ENCODE results near the gene CAPN14.

The CAPN14 gene, protein sequence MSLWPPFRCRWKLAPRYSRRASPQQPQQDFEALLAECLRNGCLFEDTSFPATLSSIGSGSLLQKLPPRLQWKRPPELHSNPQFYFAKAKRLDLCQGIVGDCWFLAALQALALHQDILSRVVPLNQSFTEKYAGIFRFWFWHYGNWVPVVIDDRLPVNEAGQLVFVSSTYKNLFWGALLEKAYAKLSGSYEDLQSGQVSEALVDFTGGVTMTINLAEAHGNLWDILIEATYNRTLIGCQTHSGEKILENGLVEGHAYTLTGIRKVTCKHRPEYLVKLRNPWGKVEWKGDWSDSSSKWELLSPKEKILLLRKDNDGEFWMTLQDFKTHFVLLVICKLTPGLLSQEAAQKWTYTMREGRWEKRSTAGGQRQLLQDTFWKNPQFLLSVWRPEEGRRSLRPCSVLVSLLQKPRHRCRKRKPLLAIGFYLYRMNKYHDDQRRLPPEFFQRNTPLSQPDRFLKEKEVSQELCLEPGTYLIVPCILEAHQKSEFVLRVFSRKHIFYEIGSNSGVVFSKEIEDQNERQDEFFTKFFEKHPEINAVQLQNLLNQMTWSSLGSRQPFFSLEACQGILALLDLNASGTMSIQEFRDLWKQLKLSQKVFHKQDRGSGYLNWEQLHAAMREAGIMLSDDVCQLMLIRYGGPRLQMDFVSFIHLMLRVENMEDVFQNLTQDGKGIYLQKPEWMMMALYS

GRCh38 chr2:31217465-31218200 lies at the start of gene CAPN14:
CAPN14 (minus strand) TSS chr2:31217515; CDS start chr2:31205447, 12,068 bp downstream.
- no peak for DNase-seq

GRCh38 chr2:31266804-31267203 lies 49.5 kb upstream of the CAPN14 start:
- no peak for DNase-seq

DNA sequence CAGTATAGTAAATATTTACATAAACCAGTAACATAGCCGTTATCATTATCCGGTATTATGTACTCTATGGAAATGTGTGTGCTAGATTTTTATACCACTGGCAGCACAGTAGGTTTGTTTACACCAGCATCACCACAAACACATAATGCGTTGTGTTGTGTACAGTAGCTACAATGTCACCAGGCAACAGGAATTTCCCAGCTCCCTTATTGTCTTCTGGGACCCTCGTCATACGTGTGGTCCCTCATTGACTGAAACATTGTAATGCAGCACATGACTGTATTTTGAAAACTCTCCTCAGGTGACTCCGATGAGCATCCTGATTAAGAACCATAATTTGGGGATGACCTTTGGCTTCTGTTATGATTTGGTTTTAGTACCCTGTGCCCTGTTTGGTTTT lies 47.9 kb upstream of the CAPN14 start:
- no peak for DNase-seq

DNA sequence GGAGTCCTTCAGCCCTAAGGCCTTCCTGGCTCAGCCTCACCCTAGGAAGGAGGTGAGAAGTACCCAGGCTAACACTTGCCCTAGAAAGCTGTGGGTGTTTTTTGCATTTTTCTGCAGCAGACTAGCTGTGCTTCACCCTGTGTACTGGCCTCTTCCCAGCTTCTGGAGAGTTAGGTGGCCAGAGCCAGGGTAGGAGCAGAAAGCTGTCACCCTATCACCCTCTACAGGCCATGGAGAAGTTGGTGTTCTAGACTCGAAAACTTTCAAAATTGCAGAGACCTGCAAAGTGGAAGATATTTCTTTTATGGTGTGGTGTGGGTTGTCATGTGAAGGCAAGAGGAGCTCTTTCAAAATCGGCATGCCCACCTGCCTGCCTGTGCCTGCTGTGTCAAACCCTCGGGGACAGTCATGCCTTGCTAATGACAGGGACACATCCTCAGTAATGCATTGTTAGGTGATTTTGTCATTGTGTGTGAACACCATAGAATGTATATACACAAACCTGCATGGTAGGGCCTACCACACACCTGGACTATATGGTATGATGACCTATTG lies 46.4 kb upstream of the CAPN14 start:
- no peak for DNase-seq

GRCh38 chr2:31260870-31261269 lies 43.6 kb upstream of the CAPN14 start:
- peak in 5 of 14 donors; percentile 17 to 38 (median 19) for DNase-seq

GRCh38 chr2:31259075-31259474 lies 41.8 kb upstream of the CAPN14 start:
- no peak for DNase-seq

- DNase-seq = no peak
Observed at GRCh38 chr2:31258351-31258750, 41.0 kb upstream of the CAPN14 start.

DNA sequence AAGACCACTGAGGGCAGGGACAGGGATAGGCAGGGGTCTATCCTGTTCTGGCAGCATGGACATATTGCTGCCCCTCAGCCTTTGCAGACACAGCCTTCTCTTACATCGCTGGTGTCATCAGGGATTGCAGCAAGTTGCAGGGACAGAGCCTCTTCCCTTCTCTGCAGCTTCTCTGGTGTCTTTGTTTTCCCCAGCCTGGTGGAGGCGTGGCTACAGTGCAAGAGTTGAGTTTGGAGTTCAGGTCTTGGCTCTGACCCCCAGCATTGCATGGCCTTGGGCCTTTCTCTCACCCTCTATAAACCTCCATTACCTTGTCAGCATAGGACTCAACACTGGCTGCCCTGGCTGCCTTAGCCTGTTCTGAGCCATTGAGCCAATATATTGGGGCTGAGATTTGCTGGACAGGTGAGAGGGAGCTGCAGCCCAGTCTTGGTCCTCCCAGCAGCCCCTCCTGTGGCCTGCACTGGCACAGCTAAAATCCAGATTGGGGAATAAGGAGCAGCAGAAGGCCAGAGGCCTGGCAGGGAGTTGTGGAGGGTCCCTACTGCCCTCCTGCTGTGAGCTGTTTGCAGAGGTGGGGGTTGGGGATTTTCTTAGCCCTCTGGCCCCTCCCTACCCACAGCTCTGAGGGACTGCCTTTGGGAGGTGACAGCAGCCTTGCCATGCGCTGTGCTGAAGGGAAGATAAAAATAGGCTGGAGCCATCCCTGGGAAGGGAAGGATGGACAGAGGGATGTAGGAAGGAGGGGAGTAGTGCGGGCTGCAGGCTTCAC lies 39.5 kb upstream of the CAPN14 start:
- DNase-seq = no peak

DNA sequence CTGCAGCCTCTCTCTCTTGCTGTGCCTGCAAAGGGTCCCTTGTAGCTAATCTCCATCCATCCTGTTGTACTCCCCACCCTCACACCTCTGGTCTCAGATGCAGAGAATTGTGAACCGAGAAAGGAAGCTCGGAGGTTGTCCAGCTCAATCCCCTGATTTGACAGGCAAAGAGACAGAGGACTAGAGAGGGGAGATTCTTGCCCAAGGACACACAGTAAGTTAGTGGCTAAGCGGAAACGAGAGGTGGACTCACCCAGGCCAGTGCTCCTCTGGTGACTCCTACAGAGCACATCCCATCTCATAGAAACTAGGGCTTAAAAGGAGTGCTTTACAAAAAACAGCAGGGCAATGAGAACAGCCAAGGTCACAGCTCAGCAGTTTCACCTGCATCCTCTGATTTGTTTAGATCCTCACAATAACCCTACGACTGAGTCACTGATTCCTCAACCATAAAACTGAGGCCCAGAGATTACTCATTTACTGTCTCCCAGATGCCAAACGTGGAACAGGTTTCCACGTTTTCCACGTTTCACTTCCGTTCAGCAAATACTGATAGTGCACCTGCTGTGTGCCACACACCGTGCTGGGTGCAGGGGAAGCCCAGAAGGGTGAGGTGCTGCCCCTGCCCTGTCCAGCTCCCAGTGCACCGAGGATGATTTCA lies 38.7 kb upstream of the CAPN14 start:
- DNase-seq = no peak

GRCh38 chr2:31254237-31255203 lies 37.2 kb upstream of the CAPN14 start:
- peak in 1 of 14 donors; percentile 29 for DNase-seq

- no peak for DNase-seq
Observed at GRCh38 chr2:31253356-31254131, 36.2 kb upstream of the CAPN14 start.

DNA sequence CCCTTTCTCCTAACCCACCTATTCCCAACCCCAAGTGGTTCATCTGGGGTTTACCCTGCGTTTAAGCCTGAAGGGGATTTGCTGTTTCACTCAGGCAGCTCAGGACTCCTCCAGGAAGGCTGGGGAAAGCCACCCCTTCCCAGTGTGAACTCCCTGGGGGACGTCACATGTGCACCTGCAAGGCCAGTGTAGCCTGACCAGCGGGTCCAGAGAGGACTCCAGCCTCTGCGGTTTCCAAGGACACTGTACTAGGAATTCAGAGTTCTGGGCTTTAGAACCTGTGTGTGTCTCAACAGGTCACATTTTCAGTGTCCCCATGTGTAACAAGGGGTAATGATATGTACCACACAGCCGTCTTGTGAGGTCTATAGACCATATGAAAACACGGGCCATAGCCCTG lies 34.5 kb upstream of the CAPN14 start:
- DNase-seq = no peak

- DNase-seq = peak in 1 of 14 donors; percentile 47
Observed at GRCh38 chr2:31251018-31251417, 33.7 kb upstream of the CAPN14 start.

DNA sequence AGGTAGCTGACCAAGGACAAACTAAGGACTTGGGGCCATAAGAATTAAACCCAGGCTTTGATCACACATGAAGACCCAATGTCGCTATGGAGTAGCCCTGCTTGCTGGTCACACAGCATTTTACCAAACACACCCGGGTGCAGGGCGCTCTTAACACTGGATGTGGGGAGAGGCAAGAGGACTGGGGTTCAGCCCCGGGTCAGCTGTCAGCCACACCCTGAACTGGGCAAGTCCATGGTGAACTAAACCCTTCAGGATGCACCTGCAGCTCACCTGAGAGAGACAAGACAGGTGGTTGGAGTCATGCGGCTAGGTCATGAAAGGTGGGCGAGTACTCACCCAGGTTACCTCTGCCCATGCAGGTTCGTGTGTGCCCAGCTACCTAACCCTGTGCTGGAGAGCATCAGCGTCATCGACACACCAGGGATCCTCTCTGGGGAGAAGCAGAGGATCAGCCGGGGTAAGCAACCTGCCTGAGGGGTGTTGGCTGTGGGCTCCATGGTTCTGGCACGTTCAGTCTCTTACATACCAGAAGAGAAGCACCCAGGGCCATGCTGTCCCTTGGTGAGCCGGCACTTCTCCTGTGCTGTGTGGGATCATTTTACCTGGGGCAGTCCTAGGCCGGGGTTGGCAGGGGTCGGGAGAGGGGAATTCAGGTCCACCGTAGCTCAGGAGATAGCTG lies 31.8 kb upstream of the CAPN14 start:
- DNase-seq = no peak

DNA sequence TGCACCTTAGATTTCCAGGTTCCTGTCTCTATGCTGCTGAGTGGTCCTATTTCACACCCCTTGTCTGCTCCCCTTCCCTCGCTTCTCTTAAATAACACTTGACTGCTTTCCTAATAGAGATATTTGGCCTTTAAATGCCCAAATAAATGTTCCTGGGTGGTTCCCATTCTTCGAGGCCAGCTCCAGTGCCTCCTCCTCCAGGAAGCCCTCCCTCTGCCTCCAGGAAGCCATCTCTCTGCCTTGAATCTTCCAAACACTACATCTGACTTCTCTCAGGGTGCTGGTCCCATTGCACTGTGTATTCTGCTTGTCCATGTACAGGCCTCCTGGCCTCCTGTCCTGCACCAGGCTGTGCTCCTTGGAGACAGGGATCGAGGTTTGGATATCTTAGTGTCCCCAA lies 30.8 kb upstream of the CAPN14 start:
- DNase-seq = no peak

- DNase-seq = no peak
Observed at GRCh38 chr2:31247711-31248110, 30.4 kb upstream of the CAPN14 start.

DNA sequence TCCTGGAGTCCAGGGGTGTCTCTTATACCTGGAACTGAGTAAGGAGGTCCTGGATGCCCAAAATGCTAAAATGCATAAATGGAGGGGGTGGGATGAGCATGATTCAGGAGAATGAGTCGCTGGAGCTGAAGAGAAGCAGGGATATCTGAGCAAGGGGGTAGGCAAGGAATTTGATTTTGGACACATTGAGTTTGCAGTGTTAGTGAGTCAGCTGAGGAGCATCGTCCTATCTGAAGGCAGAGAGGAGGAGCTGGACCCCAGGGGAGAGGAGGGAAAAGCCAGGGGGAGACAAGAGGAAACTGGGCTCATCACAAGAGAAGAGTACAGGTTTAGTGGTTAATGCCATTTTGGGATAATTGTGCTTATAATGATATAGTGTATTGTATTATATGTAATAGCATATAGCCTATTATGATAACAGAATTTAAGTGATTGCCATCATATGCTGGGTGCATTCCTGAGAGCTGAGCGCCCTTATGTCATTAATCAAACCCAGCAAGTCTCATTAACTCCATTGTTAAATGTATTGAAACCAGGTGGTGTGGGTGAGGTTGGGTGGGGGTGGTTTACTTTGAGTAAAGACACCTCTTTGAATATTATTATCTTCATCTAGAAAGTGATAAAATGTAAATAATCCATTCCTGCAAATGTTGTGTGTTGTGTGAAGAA lies 29.0 kb upstream of the CAPN14 start:
- DNase-seq = no peak

DNA sequence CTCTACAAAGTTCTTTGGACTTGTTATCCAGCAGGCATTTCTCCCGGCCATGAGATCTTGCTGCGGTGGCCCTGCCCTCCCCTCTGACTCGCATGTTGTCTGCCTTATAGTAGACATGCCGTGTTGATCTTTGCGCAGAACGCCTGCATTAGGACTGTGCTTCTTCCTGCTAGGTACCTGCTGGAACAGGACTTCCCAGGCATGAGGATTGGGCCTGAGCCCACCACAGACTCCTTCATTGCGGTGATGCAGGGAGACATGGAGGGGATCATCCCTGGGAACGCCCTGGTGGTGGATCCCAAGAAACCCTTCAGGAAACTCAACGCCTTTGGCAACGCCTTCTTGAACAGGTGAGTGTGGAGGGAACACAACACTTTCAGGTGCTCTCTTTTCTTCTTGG lies 26.8 kb upstream of the CAPN14 start:
- no peak for DNase-seq
